GM21423 (cell line): Measurements from ENCODE around the gene DIP2C.
"Not testable (repeated sequence)": the region's sequence is repeated elsewhere in the genome, so short reads cannot be mapped to it uniquely, and the experiment has no call there.

Source experiments
- ATAC-seq: cut with Tn5 transposase; IDR thresholded peaks from one replicate; pipeline ENCODE4 v1.9.1; 2021; ENCODE audit warnings: mild to moderate bottlenecking, moderate library complexity; ENCODE audit not compliant: unreplicated experiment

The DIP2C gene

DNA sequence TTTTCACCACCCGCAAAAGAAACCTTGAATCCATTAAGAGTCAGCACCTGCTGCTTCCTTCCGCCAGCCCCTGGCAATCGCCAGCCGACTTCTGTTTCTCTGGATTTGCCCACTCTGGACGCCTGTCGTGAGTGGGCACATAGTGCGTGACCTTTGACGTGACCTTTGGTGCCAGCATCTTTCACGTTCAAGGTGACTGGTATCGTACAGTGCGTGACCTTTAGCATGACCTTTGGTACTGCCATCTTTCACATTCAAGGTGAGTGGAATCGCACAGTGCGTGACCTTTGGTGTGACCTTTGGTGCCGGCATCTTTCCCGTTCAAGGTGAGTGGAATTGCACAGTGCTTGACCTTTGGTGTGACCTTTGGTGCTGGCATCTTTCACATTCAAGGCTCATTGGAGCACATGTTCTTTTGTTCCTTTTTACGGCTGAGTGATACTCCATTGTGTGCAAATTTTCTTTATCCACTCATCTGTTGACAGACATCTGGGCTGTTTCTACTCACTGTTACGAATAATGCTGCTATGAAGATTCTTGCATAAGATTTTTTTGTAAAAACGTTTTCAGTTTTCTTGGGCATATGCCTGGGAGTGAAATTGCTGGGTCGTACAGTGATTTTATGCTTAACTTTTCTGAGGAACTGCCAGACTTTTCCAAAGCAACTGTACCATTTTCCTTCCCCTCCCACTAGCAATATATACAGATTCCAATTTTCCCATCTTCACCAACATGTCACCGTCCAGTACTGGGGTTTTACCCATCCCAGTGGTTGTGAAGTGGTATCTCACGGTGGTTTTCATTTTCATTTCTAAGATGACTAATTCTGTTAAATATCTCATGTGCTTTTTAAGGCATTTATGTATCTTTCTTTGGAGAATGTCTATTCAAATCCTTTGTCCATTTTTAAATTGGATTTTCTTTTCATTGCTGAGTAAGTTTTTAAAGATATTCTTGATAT lies 145.3 kb downstream of the DIP2C start:
- no peak for ATAC-seq

GRCh38 chr10:543131-543530 lies 146.3 kb downstream of the DIP2C start:
- no peak for ATAC-seq

DNA sequence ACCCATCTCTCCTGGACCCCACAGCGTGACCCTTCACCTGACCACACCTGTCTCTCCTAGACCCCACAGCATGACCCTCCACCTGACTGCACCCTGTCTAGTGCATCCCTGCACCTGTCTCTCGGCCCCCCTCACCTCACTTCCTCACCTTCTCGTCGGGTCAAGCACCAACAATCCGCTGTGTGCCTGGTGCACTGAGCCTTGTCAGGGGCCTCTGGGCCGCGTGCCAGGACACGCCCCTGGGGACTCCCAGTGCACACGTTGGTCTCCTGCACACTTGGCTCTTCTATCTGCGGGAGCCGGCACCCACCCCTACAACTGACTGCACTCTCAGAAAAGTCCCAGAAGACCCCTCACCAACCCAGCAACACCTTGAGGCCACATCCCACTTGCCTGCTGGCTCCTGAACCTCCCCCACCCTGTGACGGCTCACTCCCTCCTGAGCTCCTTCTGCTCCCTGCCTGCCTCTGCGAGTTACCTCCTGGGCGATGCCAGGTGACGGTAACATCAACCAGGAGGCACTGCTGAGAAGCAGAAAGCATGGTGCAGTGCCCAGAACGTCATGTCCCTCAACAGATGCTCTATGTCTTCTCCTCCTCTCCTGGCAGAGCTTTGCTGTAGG lies 147.6 kb downstream of the DIP2C start:
- ATAC-seq = no peak

- ATAC-seq = no peak
Measured at GRCh38 chr10:541041-541440, 148.4 kb downstream of the DIP2C start.

- no peak for ATAC-seq
Measured at GRCh38 chr10:538895-539294, 150.6 kb downstream of the DIP2C start.

DNA sequence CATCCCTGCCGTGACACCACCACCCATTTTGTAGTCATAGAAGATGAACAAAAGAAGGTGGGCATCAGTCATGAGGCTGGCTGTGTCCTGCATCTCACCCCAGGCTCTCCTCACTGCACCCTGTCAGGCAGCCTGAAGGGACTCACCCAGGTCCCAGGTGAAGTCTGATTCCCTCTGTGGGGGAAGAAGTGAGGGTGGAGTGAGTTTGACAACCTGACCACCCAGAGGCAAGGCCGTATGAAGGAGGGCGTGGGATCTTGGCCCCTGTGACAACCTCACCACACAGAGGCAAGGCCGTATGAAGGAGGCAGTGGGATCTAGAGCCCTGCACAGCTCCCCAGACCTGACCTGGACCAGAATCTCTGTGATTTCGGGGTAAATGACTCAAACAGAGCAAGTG lies 152.5 kb downstream of the DIP2C start:
- ATAC-seq = no peak

GRCh38 chr10:536371-536925 lies 153.0 kb downstream of the DIP2C start:
- no peak for ATAC-seq

DNA sequence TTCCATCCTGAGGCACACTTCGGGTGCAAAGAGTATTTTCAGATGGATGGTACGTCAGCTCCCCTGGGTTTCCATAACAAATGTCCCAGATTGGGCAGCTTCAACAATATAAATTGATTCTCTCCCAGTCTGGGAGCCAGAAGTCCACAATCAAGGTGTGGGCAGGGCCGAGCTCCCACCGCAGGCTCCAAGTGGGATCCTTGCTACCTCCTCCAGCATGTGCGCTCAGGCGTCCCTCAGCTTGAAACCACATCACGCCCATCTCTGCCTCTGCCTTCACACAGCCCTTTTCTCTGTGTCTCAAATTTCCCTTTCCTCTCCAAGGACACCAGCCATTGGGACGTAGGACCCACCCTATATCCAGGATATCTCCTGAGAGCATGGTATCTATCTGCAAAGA lies 153.5 kb downstream of the DIP2C start:
- ATAC-seq = no peak

- no peak for ATAC-seq
Measured at GRCh38 chr10:535051-535450, 154.4 kb downstream of the DIP2C start.

DNA sequence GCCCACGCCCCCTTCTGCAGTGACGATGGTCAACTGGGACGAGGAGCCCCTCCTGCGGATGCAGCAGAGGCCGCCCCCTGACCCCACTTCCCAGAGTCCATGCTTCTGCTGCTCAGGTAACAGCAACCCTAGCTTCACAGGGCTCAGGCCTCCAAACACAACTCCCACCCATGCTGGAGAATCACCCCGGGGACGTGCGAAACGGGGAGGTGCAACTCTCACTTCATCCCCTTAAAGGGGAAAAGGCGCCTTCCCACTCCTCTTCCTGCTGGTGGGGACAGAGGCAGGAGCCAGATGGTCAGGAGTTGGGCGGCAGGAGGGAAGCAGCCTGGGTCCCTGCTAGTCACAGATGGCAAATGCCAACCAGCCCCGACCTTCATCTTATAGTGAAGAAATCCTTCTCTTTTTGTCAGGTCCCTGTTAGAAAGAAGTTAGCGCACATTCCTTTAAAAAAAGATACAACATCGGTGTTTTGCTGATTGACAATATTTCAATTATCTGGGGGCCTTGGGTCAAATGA lies 155.4 kb downstream of the DIP2C start:
- no peak for ATAC-seq

DNA sequence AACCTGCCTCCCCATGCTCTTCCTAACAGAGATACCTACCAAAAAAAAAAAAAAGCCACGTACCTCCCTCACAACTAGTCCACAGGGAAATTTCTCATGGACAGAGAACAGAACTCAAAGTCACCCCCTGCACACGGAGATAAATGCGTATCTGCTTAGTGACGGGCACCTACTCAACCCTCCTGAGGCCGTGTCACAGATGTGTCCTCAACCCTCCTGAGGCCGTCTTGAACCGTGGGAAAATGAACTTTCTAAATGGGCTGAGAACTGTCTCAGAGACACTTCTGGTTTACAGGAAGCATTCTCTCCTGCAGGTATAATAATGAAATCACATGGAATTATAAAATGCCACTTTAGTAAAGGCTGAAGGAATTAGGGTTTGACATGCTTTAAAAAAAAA lies 155.9 kb downstream of the DIP2C start:
- ATAC-seq = no peak

GRCh38 chr10:533186-533585 lies 156.3 kb downstream of the DIP2C start:
- ATAC-seq = no peak

DNA sequence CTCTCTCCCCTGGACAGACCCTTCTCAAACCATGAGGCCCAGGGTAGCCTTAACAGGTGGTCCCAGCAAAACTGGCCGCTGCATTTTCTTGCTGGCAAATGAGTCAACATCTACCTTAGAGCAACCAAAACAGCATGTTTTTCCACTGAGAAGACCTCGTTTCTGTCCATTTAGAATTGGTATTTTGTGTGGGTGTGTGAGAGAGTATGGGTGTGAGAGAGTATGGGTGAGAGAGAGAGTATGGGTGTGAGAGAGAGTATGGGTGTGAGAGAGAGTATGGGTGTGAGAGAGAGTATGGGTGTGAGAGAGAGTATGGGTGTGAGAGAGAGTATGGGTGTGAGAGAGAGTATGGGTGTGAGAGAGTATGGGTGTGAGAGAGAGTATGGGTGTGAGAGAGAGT lies 157.1 kb downstream of the DIP2C start:
- not testable (repeated sequence) for ATAC-seq

GRCh38 chr10:531541-531940 lies 157.9 kb downstream of the DIP2C start:
- no peak for ATAC-seq

GRCh38 chr10:530717-531116 lies 158.8 kb downstream of the DIP2C start:
- no peak for ATAC-seq

- no peak for ATAC-seq
Measured at GRCh38 chr10:529468-530230, 159.8 kb downstream of the DIP2C start.

GRCh38 chr10:528173-529165 lies 161.0 kb downstream of the DIP2C start:
- ATAC-seq = no peak

GRCh38 chr10:527416-527815 lies 162.1 kb downstream of the DIP2C start:
- ATAC-seq = no peak

- no peak for ATAC-seq
Measured at GRCh38 chr10:526651-527312, 162.7 kb downstream of the DIP2C start.
